IMR-90 (cell line): ENCODE measurements around the gene AGAP1. TPM values are rescaled to one million over a fixed set of nuclear protein-coding genes. Genes with fewer than 3 reads are reported as not detected.

Source experiments
- ATAC-seq: fragments of 200-7000 bp; cut with Tn5 transposase; 2 replicates; pipeline ENCODE4 v1.9.1; 2020; ENCODE audit warnings: low read depth, mild to moderate bottlenecking, moderate library complexity
- BruUV-seq: library from RNA; stranded (reverse); fragments of 400-500 nt; replicated peaks from 2 replicates; lab custom pipeline; 2021; lab: Mats Ljungman, UMichigan
- CTCF ChIA-PET: fragments of 300-600 bp; formaldehyde crosslinking; extraction: SDS; loops from one replicate; lab custom pipeline; 2021; ENCODE audit warnings: antibody characterized with exemption; lab: Yijun Ruan, JAX
- POLR2A ChIA-PET: fragments of 300-600 bp; sonication (Branson Sonifier 250); formaldehyde crosslinking; loops from one replicate; lab custom pipeline; 2022; ENCODE audit warnings: antibody characterized with exemption; ENCODE audit not compliant: unreplicated experiment; lab: Charles Lee
- DNase-seq: peaks from one replicate; pipeline ENCODE4 v3.0.0; 2013
- H2AFZ ChIP-seq: replicated peaks from 2 replicates; pipeline ENCODE3; 2013; ENCODE audit warnings: low read length, mild to moderate bottlenecking; ENCODE audit not compliant: poor library complexity
- H2AK5ac ChIP-seq: 2 replicates; pipeline ENCODE4 v1.6.1; 2013; ENCODE audit warnings: low read depth, low read length, inconsistent platforms
- H2AK9ac ChIP-seq: replicated peaks from 2 replicates; pipeline ENCODE3; 2013; ENCODE audit warnings: mild to moderate bottlenecking, low read depth, low read length, moderate library complexity; ENCODE audit not compliant: poor library complexity
- H2BK120ac ChIP-seq: 2 replicates; pipeline ENCODE4 v1.6.1; 2013; ENCODE audit warnings: low read depth, low read length, inconsistent platforms
- H2BK15ac ChIP-seq: 3 replicates; pipeline ENCODE4 v1.6.1; 2013; ENCODE audit warnings: low read depth, low read length, inconsistent platforms
- H2BK20ac ChIP-seq: 2 replicates; pipeline ENCODE4 v1.6.1; 2013; ENCODE audit warnings: low read depth, mild to moderate bottlenecking, inconsistent platforms, low read length, moderate library complexity
- H2BK5ac ChIP-seq: 2 replicates; pipeline ENCODE4 v1.6.1; 2013; ENCODE audit warnings: mild to moderate bottlenecking, low read depth, low read length, inconsistent platforms; ENCODE audit not compliant: poor library complexity, severe bottlenecking
- H3K14ac ChIP-seq: replicated peaks from 2 replicates; pipeline ENCODE4 v1.6.1; 2013; ENCODE audit warnings: low read depth, low read length, inconsistent platforms
- H3K18ac ChIP-seq: 2 replicates; pipeline ENCODE4 v1.6.1; 2013; ENCODE audit warnings: low read depth, low read length, control low read depth
- H3K23ac ChIP-seq: 2 replicates; pipeline ENCODE4 v1.6.1; 2013; ENCODE audit warnings: low read depth, low read length, inconsistent platforms
- H3K27ac ChIP-seq: 2 replicates; pipeline ENCODE4 v1.5.1; 2013; ENCODE audit warnings: mild to moderate bottlenecking, control low read depth, low read length; ENCODE audit not compliant: insufficient read depth
- H3K27me3 ChIP-seq: 2 replicates; pipeline ENCODE4 v1.6.1; 2013; ENCODE audit warnings: low read length; ENCODE audit not compliant: control insufficient read depth, insufficient read depth
- H3K36me3 ChIP-seq: 2 replicates; pipeline ENCODE4 v1.6.1; 2013; ENCODE audit warnings: low read length, mixed read lengths; ENCODE audit not compliant: control insufficient read depth, insufficient read depth
- H3K4ac ChIP-seq: 2 replicates; pipeline ENCODE4 v1.6.1; 2013; ENCODE audit warnings: low read depth, low read length, inconsistent platforms
- H3K4me1 ChIP-seq: 2 replicates; pipeline ENCODE4 v1.6.1; 2013; ENCODE audit warnings: low read length, mixed read lengths; ENCODE audit not compliant: control insufficient read depth, insufficient read depth
- H3K4me2 ChIP-seq: 2 replicates; pipeline ENCODE4 v1.6.1; 2013; ENCODE audit warnings: low read depth, mild to moderate bottlenecking, control low read depth, low read length, moderate library complexity
- H3K4me3 ChIP-seq: 2 replicates; pipeline ENCODE4 v1.5.1; 2013; ENCODE audit warnings: low read depth, mild to moderate bottlenecking, control low read depth, low read length, moderate library complexity; ENCODE audit not compliant: insufficient read depth
- H3K56ac ChIP-seq: 2 replicates; pipeline ENCODE4 v1.6.1; 2013; ENCODE audit warnings: low read length, inconsistent platforms; ENCODE audit not compliant: insufficient read depth; ENCODE audit errors: extremely low read depth
- H3K79me1 ChIP-seq, 2 experiments: 2 replicates each; pipeline ENCODE4 v1.6.1; 2013; ENCODE audit warnings: low read length in 2 of 2, inconsistent platforms in 1 of 2, low read depth in 1 of 2
- H3K9ac ChIP-seq: 2 replicates; pipeline ENCODE4 v1.6.1; 2013; ENCODE audit warnings: low read depth, low read length, control low read depth
- H3K9me1 ChIP-seq: 2 replicates; pipeline ENCODE4 v1.6.1; 2013; ENCODE audit warnings: low read length, inconsistent platforms; ENCODE audit not compliant: insufficient read depth
- H3K9me3 ChIP-seq: 2 replicates; pipeline ENCODE4 v1.6.1; 2013; ENCODE audit warnings: low read length; ENCODE audit not compliant: control insufficient read depth, insufficient read depth
- H4K20me1 ChIP-seq: 2 replicates; pipeline ENCODE4 v1.6.1; 2013; ENCODE audit warnings: low read length, inconsistent platforms; ENCODE audit not compliant: insufficient read depth
- H4K5ac ChIP-seq: 2 replicates; pipeline ENCODE4 v1.6.1; 2013; ENCODE audit warnings: mild to moderate bottlenecking, low read depth, low read length, control low read depth
- H4K8ac ChIP-seq, 2 experiments: 2 replicates each; pipeline ENCODE4 v1.6.1; 2013; ENCODE audit warnings: low read depth in 2 of 2, low read length in 2 of 2, control low read depth in 1 of 2, inconsistent platforms in 1 of 2
- H4K91ac ChIP-seq: 2 replicates; pipeline ENCODE4 v1.6.1; 2013; ENCODE audit warnings: low read depth, low read length, inconsistent platforms; ENCODE audit not compliant: insufficient read depth
- CEBPB ChIP-seq: IDR thresholded peaks from 2 replicates; pipeline ENCODE4 v1.6.1; 2012; ENCODE audit warnings: low read depth, low read length, improper control_type of control experiment
- CTCF ChIP-seq: conservative IDR thresholded peaks from 2 replicates; pipeline ENCODE4 v1.5.1; 2012; ENCODE audit warnings: mild to moderate bottlenecking, low read depth, low read length, improper control_type of control experiment
- FOS ChIP-seq: fragments of 150-350 bp; IDR thresholded peaks from 2 replicates; pipeline ENCODE4 v1.6.1; 2016; ENCODE audit warnings: low read depth, low read length
- MAFK ChIP-seq: IDR thresholded peaks from 2 replicates; pipeline ENCODE4 v1.6.1; 2012; ENCODE audit warnings: low read depth, low read length, improper control_type of control experiment
- MAZ ChIP-seq: IDR thresholded peaks from 2 replicates; pipeline ENCODE4 v1.6.1; 2012; ENCODE audit warnings: low read depth, mild to moderate bottlenecking, low read length, improper control_type of control experiment, moderate library complexity, borderline replicate concordance
- MXI1 ChIP-seq: IDR thresholded peaks from 2 replicates; pipeline ENCODE4 v1.6.1; 2012; ENCODE audit warnings: low read depth, mild to moderate bottlenecking, low read length, moderate library complexity, borderline replicate concordance
- POLR2A ChIP-seq: IDR thresholded peaks from 2 replicates; pipeline ENCODE4 v1.6.1; 2012; ENCODE audit warnings: mild to moderate bottlenecking, low read depth, low read length
- RFX5 ChIP-seq: IDR thresholded peaks from 2 replicates; pipeline ENCODE4 v1.8.0; 2012; ENCODE audit warnings: low read depth, mild to moderate bottlenecking, low read length, moderate library complexity
- SMC3 ChIP-seq: fragments of 150-350 bp; IDR thresholded peaks from 2 replicates; pipeline ENCODE4 v1.6.1; 2016; ENCODE audit warnings: low read depth, mild to moderate bottlenecking, antibody characterized with exemption, low read length, moderate library complexity
- WGBS, 2 experiments: methylation state at CpG; one replicate each; pipeline versions ENCODE4 v1.1.5 to v1.1.7; 2013; ENCODE audit warnings: missing lambda C conversion rate in 2 of 2; ENCODE audit not compliant: insufficient read length in 1 of 2; ENCODE audit errors: extremely low coverage in 2 of 2; 5-methylcytosine and 5-hydroxymethylcytosine counted together
- dilution Hi-C: fragments of 300-500 bp; cut with HindIII; formaldehyde crosslinking; loops from one replicate; pipeline ENCODE4 v1.14.3; 2018; ENCODE audit warnings: low sequenced_read_pairs; ENCODE audit not compliant: unreplicated experiment
- in situ Hi-C: fragments of 300-500 bp; cut with MboI; formaldehyde crosslinking; loops from 3 replicates; pipeline ENCODE4 v1.14.3; 2019; ENCODE audit warnings: low sequenced_read_pairs, inconsistent platforms, mixed read lengths
- intact Hi-C: fragments of 100-400 bp; cut with micrococcal nuclease; formaldehyde crosslinking; loops from 2 replicates; pipeline ENCODE4 v1.10.0; 2022
- polyA plus RNA-seq, 3 experiments: library from polyadenylated mRNA; depleted of rRNA; stranded (reverse); fragments of >200 nt; gene quantifications; 2 replicates each; pipeline ENCODE4 v1.2.3, GENCODE V29; 2012; ENCODE audit warnings: low replicate concordance in 1 of 3
- total RNA-seq: library from RNA; depleted of rRNA; stranded (reverse); fragments of >200 nt; gene quantifications from 2 replicates; pipeline ENCODE4 v1.2.3, GENCODE V29; 2012
- TF ChIP-seq, protein P1 (sequence below): fragments of 150-350 bp; IDR thresholded peaks from 2 replicates; pipeline ENCODE4 v1.6.1; 2016; ENCODE audit warnings: low read depth, mild to moderate bottlenecking, low read length, moderate library complexity, borderline replicate concordance

AGAP1 gene
- total and polyA plus RNA-seq, 2 of the 4 experiments (the other 2 are of a cell fraction): 15.1 to 16.4 TPM

DNA sequence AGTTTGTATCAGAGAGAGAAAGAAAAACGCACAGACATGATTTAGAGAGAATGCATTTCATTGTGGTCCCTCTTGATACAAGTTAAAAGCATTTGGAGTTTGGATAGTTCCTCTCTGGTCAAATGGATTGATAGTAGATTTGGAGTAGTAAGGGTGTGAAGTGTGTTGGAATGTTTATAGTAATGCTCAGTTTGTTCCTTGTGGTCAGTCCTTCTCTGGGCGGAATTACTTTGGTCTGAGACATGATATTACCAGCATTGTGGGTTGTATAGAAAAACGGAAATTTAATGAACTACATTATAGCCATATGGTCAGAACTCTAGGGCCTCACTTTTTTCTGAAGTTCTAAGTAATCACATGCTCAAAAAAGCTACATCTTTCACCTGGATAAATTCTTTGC, 178.9 kb downstream of the AGAP1 start:
- Histone ChIP-seq H3K9me1 (no peaks in the 10 kb centered on the region), H2BK120ac (no peak overlapping the region), H3K4me2 (no peak overlapping the region), H3K4ac (no peak overlapping the region), H3K56ac (no peak overlapping the region), H2AFZ (no peak overlapping the region), H3K27me3 (no peaks in the 10 kb centered on the region; the same call in 1 of the 2 replicates), H4K91ac (no peak overlapping the region), H3K9me3 (no peaks in the 10 kb centered on the region), H3K23ac (no peak overlapping the region), H3K79me1 (peaks cover 19 to 29% of the 10 kb centered on the region in 2 experiments), H3K14ac (no peak overlapping the region), H2BK20ac (no peak overlapping the region), H2AK5ac (no peak overlapping the region), H4K5ac (no peak overlapping the region), H4K20me1 (peaks cover 69% of the 10 kb centered on the region), H4K8ac (no peak overlapping the region), H3K4me3 (no peak overlapping the region), H3K9ac (no peak overlapping the region), H2BK15ac (no peak overlapping the region), H3K27ac (no peak overlapping the region), H3K36me3 (no peaks in the 10 kb centered on the region), H3K18ac (no peak overlapping the region), H2BK5ac (no peak overlapping the region), H3K4me1 (peaks cover 7% of the 10 kb centered on the region), H2AK9ac (no peak overlapping the region)
- 78% methylated on average over 1 of the region's 3 CpGs; no CpG with 5 or more reads in 1 of the 2 experiments for WGBS, 2 experiments
- ATAC-seq: no peak
- POLR2A ChIA-PET: no interaction called here
- DNase-seq: no peak
- TF ChIP-seq FOS: no peak
- TF ChIP-seq MXI1: no peak
- no peak for TF ChIP-seq SMC3
- no peak for TF ChIP-seq CTCF
- TF ChIP-seq MAZ: no peak
- TF ChIP-seq, protein P1, sequence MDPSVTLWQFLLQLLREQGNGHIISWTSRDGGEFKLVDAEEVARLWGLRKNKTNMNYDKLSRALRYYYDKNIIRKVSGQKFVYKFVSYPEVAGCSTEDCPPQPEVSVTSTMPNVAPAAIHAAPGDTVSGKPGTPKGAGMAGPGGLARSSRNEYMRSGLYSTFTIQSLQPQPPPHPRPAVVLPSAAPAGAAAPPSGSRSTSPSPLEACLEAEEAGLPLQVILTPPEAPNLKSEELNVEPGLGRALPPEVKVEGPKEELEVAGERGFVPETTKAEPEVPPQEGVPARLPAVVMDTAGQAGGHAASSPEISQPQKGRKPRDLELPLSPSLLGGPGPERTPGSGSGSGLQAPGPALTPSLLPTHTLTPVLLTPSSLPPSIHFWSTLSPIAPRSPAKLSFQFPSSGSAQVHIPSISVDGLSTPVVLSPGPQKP: no peak
- no peak for TF ChIP-seq MAFK
- no peak for TF ChIP-seq CEBPB
- no peak for TF ChIP-seq POLR2A
- TF ChIP-seq RFX5: no peak
- CTCF ChIA-PET: no interaction called here
- dilution Hi-C loops: no loop called here
- intact Hi-C loops: no loop called here
- BruUV-seq: no TSS peak
- in situ Hi-C loops: loop anchor here (10.0 kb wide), 1 partner anchor 538 kb away; no protein-coding TSS in a partner anchor
